ENCODE measurements around the gene ST6GALNAC3.

The ST6GALNAC3 gene

DNA sequence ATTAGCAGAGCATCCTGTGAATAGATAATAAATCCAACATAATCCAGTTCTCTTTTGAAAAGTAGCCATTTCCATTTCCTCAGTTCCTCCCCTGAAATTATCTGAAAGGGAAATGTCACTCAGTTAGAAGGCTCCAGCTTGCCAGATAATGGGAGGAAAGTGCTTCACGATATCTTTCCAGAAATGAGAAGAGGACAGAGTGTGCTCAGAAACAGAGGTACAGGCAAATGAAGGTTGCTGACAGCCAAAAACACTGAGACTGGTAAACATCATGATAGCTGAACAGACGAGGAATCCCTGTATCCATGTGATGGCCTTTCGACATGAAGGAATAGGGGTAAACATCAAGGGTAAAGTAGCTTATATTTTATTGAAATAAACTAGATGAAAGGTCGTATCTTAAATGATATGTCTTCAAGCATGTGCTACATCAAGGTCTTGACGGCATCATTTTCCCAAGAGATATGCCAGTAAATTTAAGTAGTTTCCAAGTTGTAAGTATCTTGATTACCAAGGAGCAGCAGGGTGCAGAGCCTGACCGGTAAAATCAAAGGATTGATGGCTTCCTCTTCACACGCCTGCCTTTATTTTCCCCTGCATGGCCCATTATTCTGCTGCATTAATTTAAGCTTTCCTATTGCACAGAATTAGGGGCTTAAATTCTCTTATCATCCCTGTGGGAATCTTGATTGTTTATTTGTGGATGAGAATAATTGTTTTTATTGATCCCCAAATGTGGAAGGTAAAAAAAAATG, 548.4 kb downstream of the ST6GALNAC3 start:
- Histone ChIP-seq H3K4me1 (ENCODE audit: low read length) (no peaks in the 10 kb centered on the region), H3K36me3 (replicated peaks; ENCODE audit: low read depth, low read length) (no peaks in the 10 kb centered on the region), H3K27me3 (ENCODE audit: low read depth, low read length) (no peaks in the 10 kb centered on the region), H3K4me2 (ENCODE audit: low read length) (no peak overlapping the region), H2AFZ (ENCODE audit: low read depth, low read length) (no peak overlapping the region), H3K9ac (ENCODE audit: low read length) (no peak overlapping the region), H4K20me1 (ENCODE audit: insufficient read depth, low read length) (no peaks in the 10 kb centered on the region), H3K4me3 (ENCODE audit: low read length) (no peak overlapping the region), H3K79me2 (ENCODE audit: low read length) (no peaks in the 10 kb centered on the region), H3K27ac (ENCODE audit: low read length) (no peak overlapping the region), H3K9me3 (ENCODE audit: insufficient read depth, low read length) (no peaks in the 10 kb centered on the region)
- TF ChIP-seq, protein P1, sequence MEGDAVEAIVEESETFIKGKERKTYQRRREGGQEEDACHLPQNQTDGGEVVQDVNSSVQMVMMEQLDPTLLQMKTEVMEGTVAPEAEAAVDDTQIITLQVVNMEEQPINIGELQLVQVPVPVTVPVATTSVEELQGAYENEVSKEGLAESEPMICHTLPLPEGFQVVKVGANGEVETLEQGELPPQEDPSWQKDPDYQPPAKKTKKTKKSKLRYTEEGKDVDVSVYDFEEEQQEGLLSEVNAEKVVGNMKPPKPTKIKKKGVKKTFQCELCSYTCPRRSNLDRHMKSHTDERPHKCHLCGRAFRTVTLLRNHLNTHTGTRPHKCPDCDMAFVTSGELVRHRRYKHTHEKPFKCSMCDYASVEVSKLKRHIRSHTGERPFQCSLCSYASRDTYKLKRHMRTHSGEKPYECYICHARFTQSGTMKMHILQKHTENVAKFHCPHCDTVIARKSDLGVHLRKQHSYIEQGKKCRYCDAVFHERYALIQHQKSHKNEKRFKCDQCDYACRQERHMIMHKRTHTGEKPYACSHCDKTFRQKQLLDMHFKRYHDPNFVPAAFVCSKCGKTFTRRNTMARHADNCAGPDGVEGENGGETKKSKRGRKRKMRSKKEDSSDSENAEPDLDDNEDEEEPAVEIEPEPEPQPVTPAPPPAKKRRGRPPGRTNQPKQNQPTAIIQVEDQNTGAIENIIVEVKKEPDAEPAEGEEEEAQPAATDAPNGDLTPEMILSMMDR (IDR thresholded peaks at IDR 0.05; ENCODE audit: low read depth, low read length): no peak
- no peak for TF ChIP-seq EZH2phosphoT487 (IDR thresholded peaks at IDR 0.05; ENCODE audit: low read depth)

DNA sequence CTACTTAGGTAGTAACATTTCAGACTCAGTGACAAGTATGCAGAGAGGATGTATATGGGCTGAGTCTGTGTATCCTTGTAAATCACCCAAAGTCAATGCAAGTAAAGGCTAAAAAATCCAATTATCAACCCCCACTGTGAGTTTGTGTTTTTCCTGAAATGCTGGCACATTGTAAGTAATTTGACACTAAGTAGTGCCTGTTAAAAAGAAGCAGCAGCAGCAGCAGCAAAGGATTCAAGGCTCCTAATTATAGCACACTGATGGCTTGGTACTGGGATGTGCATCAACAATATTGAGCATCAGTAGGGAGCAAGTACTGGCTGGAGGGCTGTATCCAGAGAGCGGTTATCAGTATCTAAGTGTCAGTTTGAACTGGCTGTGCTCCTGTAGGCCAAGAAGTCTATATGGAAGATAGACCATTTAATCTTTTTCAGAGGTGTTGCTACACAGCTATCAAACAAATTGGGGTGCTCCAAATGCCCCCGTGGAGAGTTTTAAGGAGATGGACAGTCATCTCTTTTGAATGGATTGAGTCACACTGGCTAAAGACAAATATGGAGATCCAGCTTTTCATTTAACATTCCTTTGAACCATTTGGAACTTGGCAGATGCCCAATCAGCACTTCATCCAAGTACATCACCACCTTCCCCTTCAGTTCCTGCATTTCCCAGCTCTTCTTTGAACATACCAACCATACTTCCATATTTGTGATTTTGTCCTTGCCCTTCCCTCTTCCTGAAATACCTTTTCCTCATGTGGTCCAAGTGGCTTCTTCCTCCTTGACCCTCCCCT, 551.5 kb downstream of the ST6GALNAC3 start:
- Histone ChIP-seq H2AFZ (ENCODE audit: low read depth, low read length) (no peak overlapping the region), H3K79me2 (ENCODE audit: low read length) (no peaks in the 10 kb centered on the region), H4K20me1 (ENCODE audit: insufficient read depth, low read length) (no peaks in the 10 kb centered on the region), H3K27ac (ENCODE audit: low read length) (no peak overlapping the region), H3K4me1 (ENCODE audit: low read length) (no peaks in the 10 kb centered on the region), H3K27me3 (ENCODE audit: low read depth, low read length) (no peaks in the 10 kb centered on the region), H3K9me3 (ENCODE audit: insufficient read depth, low read length) (no peaks in the 10 kb centered on the region), H3K9ac (ENCODE audit: low read length) (no peak overlapping the region), H3K4me2 (ENCODE audit: low read length) (no peak overlapping the region), H3K36me3 (replicated peaks; ENCODE audit: low read depth, low read length) (no peaks in the 10 kb centered on the region), H3K4me3 (ENCODE audit: low read length) (no peak overlapping the region)
- TF ChIP-seq, protein P1 (IDR thresholded peaks at IDR 0.05; ENCODE audit: low read depth, low read length): no peak
- TF ChIP-seq EZH2phosphoT487 (IDR thresholded peaks at IDR 0.05; ENCODE audit: low read depth): no peak

DNA sequence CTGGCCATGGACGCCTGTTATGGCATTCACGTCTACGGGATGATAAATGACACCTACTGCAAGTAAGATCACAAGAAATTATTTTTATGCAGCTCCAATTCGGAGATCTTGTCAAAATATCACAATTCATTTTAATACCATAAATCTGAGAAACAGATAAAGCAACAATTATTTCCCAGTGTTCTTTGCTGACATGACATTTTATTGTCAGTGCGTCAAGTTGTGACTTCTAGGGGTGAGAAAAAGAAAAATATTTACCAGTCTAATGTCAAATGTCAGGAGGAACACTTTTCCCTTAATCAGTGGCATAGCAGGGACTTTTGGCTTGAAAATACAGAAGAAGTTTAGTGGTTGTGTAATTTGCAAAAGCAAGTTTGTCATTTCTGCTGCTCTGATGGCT, 553.0 kb downstream of the ST6GALNAC3 start:
- Histone ChIP-seq H3K36me3 (replicated peaks; ENCODE audit: low read depth, low read length) (no peaks in the 10 kb centered on the region), H2AFZ (ENCODE audit: low read depth, low read length) (no peak overlapping the region), H3K4me2 (ENCODE audit: low read length) (no peak overlapping the region), H3K4me3 (ENCODE audit: low read length) (no peak overlapping the region), H4K20me1 (ENCODE audit: insufficient read depth, low read length) (no peaks in the 10 kb centered on the region), H3K9me3 (ENCODE audit: insufficient read depth, low read length) (no peaks in the 10 kb centered on the region), H3K79me2 (ENCODE audit: low read length) (no peaks in the 10 kb centered on the region), H3K27me3 (ENCODE audit: low read depth, low read length) (no peaks in the 10 kb centered on the region), H3K9ac (ENCODE audit: low read length) (no peak overlapping the region), H3K4me1 (ENCODE audit: low read length) (no peaks in the 10 kb centered on the region), H3K27ac (ENCODE audit: low read length) (no peak overlapping the region)
- TF ChIP-seq, protein P1 (IDR thresholded peaks at IDR 0.05; ENCODE audit: low read depth, low read length): no peak
- TF ChIP-seq EZH2phosphoT487 (IDR thresholded peaks at IDR 0.05; ENCODE audit: low read depth): no peak

DNA sequence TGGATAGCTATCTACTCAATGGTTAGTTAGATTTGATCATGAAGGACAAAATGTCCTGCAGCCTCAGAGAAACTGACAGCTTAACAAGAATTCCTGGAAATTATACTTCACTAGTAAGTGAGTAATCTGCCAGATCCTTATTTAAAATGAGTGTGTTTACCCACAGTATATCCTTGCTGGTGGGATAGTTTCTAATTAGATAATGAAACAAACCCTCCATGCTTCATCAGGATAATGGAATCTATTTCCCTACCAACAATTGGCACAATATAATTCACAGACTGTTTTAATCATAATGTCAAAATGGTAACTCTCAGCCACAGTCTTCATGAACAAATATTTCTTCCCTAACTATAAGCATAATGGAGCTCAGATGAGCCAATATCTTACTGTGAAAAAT, 553.4 kb downstream of the ST6GALNAC3 start:
- Histone ChIP-seq H2AFZ (ENCODE audit: low read depth, low read length) (no peak overlapping the region), H3K4me3 (ENCODE audit: low read length) (no peak overlapping the region), H3K9ac (ENCODE audit: low read length) (no peak overlapping the region), H3K27ac (ENCODE audit: low read length) (no peak overlapping the region), H3K36me3 (replicated peaks; ENCODE audit: low read depth, low read length) (no peaks in the 10 kb centered on the region), H4K20me1 (ENCODE audit: insufficient read depth, low read length) (no peaks in the 10 kb centered on the region), H3K4me1 (ENCODE audit: low read length) (no peaks in the 10 kb centered on the region), H3K27me3 (ENCODE audit: low read depth, low read length) (no peaks in the 10 kb centered on the region), H3K79me2 (ENCODE audit: low read length) (no peaks in the 10 kb centered on the region), H3K4me2 (ENCODE audit: low read length) (no peak overlapping the region), H3K9me3 (ENCODE audit: insufficient read depth, low read length) (no peaks in the 10 kb centered on the region)
- TF ChIP-seq, protein P1 (IDR thresholded peaks at IDR 0.05; ENCODE audit: low read depth, low read length): no peak
- TF ChIP-seq EZH2phosphoT487 (IDR thresholded peaks at IDR 0.05; ENCODE audit: low read depth): no peak
